B cell (primary cell): ENCODE data around the gene FOXS1. TPM values are rescaled to one million over a fixed set of nuclear protein-coding genes. Genes with fewer than 3 reads are reported as not detected.

Experiments
- ATAC-seq: fragments of 200-7000 bp; cut with Tn5 transposase; one replicate; pipeline ENCODE4 v1.10.0; 2021; ENCODE audit warnings: low read depth, mild to moderate bottlenecking, moderate number of reproducible peaks, moderate library complexity
- CTCF ChIA-PET: fragments of 350-600 bp; sonication (Branson Sonifier 250); formaldehyde crosslinking; loops from one replicate; lab custom pipeline; 2021; ENCODE audit warnings: antibody characterized with exemption, inconsistent platforms; lab: Charles Lee
- POLR2A ChIA-PET: fragments of 350-600 bp; sonication (Branson Sonifier 250); formaldehyde crosslinking; loops from one replicate; lab custom pipeline; 2021; ENCODE audit warnings: antibody characterized with exemption; lab: Charles Lee
- DNase-seq: peaks from one replicate; pipeline ENCODE4 v3.0.0; 2013
- H2AFZ ChIP-seq: 2 replicates; pipeline ENCODE4 v1.6.1; 2012; ENCODE audit warnings: mild to moderate bottlenecking, low read depth, low read length; ENCODE audit not compliant: insufficient read depth, poor library complexity, severe bottlenecking
- H3K27ac ChIP-seq, 2 donors: 1 replicate in 1 of 2; 2 replicates in 1 of 2; pipeline ENCODE4 v1.5.1; 2012 to 2013; ENCODE audit warnings: low read length in 2 of 2, mild to moderate bottlenecking in 2 of 2, moderate library complexity in 1 of 2
- H3K27me3 ChIP-seq, 4 experiments: fragments of 200-600 bp in 1 of 4; sonication (generic) in 1 of 4; replicated peaks in 1 of 4; 1 replicate in 2 of 4; 2 replicates in 2 of 4; pipeline versions ENCODE4 v1.6.1 to v1.7.0; 2013 to 2016; ENCODE audit warnings: low read length in 3 of 4, mild to moderate bottlenecking in 2 of 4, mixed read lengths in 1 of 4, moderate library complexity in 1 of 4; ENCODE audit not compliant: insufficient read depth in 4 of 4, control insufficient read depth in 3 of 4; ENCODE audit errors: control extremely low read depth in 1 of 4
- H3K36me3 ChIP-seq, 2 experiments: replicated peaks in 1 of 2; 1 replicate in 1 of 2; 2 replicates in 1 of 2; pipeline versions ENCODE4 v1.6.1 to v1.7.1; 2013; ENCODE audit warnings: low read length in 1 of 2; ENCODE audit not compliant: insufficient read depth in 2 of 2, control insufficient read depth in 1 of 2; ENCODE audit errors: control extremely low read depth in 1 of 2, extremely low read depth in 1 of 2
- H3K4me1 ChIP-seq, 2 donors: fragments of 200-600 bp in 1 of 2; sonication (generic) in 1 of 2; 1 replicate in 1 of 2; 2 replicates in 1 of 2; pipeline versions ENCODE4 v1.5.1 to v1.6.1; 2013 to 2017; ENCODE audit warnings: low read length in 2 of 2; ENCODE audit not compliant: control insufficient read depth in 2 of 2, insufficient read depth in 2 of 2
- H3K4me2 ChIP-seq: replicated peaks from 2 replicates; pipeline ENCODE3; 2012; ENCODE audit warnings: mild to moderate bottlenecking, low read depth, low read length; ENCODE audit not compliant: poor library complexity, severe bottlenecking
- H3K4me3 ChIP-seq, 5 experiments: fragments of 200-600 bp in 1 of 5; sonication (generic) in 1 of 5; 1 replicate in 3 of 5; 2 replicates in 2 of 5; pipeline versions ENCODE4 v1.5.1 to v1.7.0; 2011 to 2016; ENCODE audit warnings: low read length in 4 of 5, mild to moderate bottlenecking in 4 of 5, low read depth in 2 of 5, control low read depth in 1 of 5, moderate library complexity in 1 of 5; ENCODE audit not compliant: insufficient read depth in 1 of 5; ENCODE audit errors: control extremely low read depth in 1 of 5, extremely low read depth in 1 of 5
- H3K79me2 ChIP-seq: fragments of 200-600 bp; sonication (generic); one replicate; pipeline ENCODE4 v1.6.0; 2016; ENCODE audit warnings: low read length; ENCODE audit not compliant: control insufficient read depth, insufficient read depth
- H3K9ac ChIP-seq: fragments of 200-600 bp; sonication (generic); 2 replicates; pipeline ENCODE4 v1.6.1; 2017; ENCODE audit warnings: mild to moderate bottlenecking, low read length, moderate library complexity
- H3K9me3 ChIP-seq, 3 donors: one replicate each; pipeline versions ENCODE4 v1.6.1 to v1.7.1; 2013; ENCODE audit warnings: low read length in 2 of 3; ENCODE audit not compliant: control insufficient read depth in 2 of 3, insufficient read depth in 1 of 3; ENCODE audit errors: control extremely low read depth in 1 of 3
- H4K20me1 ChIP-seq: 2 replicates; pipeline ENCODE4 v1.6.0; 2012; ENCODE audit warnings: mild to moderate bottlenecking, low read length; ENCODE audit not compliant: insufficient read depth, control insufficient read depth, poor library complexity, severe bottlenecking
- H3K27ac Mint-ChIP-seq: one replicate; pipeline ENCODE4 v1.8.0; 2021; ENCODE audit warnings: mixed read lengths
- H3K27me3 Mint-ChIP-seq: one replicate; pipeline ENCODE4 v1.8.0; 2021; ENCODE audit warnings: mixed read lengths
- H3K4me1 Mint-ChIP-seq: one replicate; pipeline ENCODE4 v1.8.0; 2021; ENCODE audit warnings: mixed read lengths
- H3K4me3 Mint-ChIP-seq: one replicate; pipeline ENCODE4 v1.8.0; 2021; ENCODE audit warnings: mixed read lengths
- H3K9me3 Mint-ChIP-seq: one replicate; pipeline ENCODE4 v1.8.0; 2022; ENCODE audit warnings: mixed read lengths; ENCODE audit not compliant: insufficient read depth
- CTCF ChIP-seq: fragments of 200-600 bp; IDR thresholded peaks from one replicate; pipeline ENCODE4 v1.8.0; 2022; ENCODE audit warnings: antibody characterized with exemption, mild to moderate bottlenecking
- EZH2 ChIP-seq: IDR thresholded peaks from 2 replicates; pipeline ENCODE4 v1.6.1; 2012; ENCODE audit warnings: borderline replicate concordance, low read depth, mild to moderate bottlenecking, moderate library complexity, low read length; ENCODE audit not compliant: insufficient read depth, poor library complexity, severe bottlenecking
- WGBS: methylation state at CpG from one replicate; pipeline ENCODE4 v1.1.5; 2013; ENCODE audit warnings: missing lambda C conversion rate; ENCODE audit not compliant: insufficient coverage; 5-methylcytosine and 5-hydroxymethylcytosine counted together
- intact Hi-C: fragments of 100-400 bp; cut with micrococcal nuclease; formaldehyde crosslinking; loops from one replicate; pipeline ENCODE4 v1.10.0; 2022
- polyA plus RNA-seq: library from polyadenylated mRNA; depleted of rRNA; stranded (reverse); fragments of >200 nt; gene quantifications from 2 replicates; pipeline ENCODE4 v1.2.3, GENCODE V29; 2012
- total RNA-seq, 2 donors: library from RNA; stranded (reverse); fragments of 120-200 nt in 1 of 2; gene quantifications; 1 replicate in 1 of 2; 2 replicates in 1 of 2; pipeline versions ENCODE4 v1.2.3 to v1.2.4, GENCODE V29; 2013 to 2022

The FOXS1 gene
- total and polyA plus RNA-seq, 2 donors (not counting 1 experiment from before 2014, with no cell fraction given): not detected

GRCh38 chr20:31848088-31848999 lies 2.9 kb upstream of the FOXS1 start:
- TF ChIP-seq EZH2 (no peak), CTCF (no peak)
- Histone ChIP-seq H2AFZ (no peak overlapping the region), H4K20me1 (no peaks in the 10 kb centered on the region), H3K4me1 (no peaks in the 10 kb centered on the region), H3K9ac (no peak overlapping the region), H3K4me2 (no peak overlapping the region), H3K9me3 (no peaks in the 10 kb centered on the region), H3K79me2 (no peaks in the 10 kb centered on the region), H3K36me3 (no peaks in the 10 kb centered on the region), H3K4me3 (no peak overlapping the region), H3K27me3 (peaks cover 0 to 16% (median 2%) of the 10 kb centered on the region in 4 experiments), H3K27ac (no peak overlapping the region)
- no peak for ATAC-seq
- Mint-ChIP-seq H3K9me3 (no peaks in the 10 kb centered on the region), H3K27me3 (peaks cover 23% of the 10 kb centered on the region), H3K27ac (no peak overlapping the region), H3K4me3 (no peak overlapping the region), H3K4me1 (peaks cover under 1% of the 10 kb centered on the region)
- ChIA-PET POLR2A (no interaction called here), CTCF (interaction anchor here (1.0 to 3.1 kb wide), 8 partner anchors 8 to 103 kb away, joined by 3 to 31 read pairs (median 10); partner anchors contain the start of genes MYLK2 and PDRG1)
- WGBS: 77% methylated on average over 24 of the region's 32 CpGs
- intact Hi-C loops: no loop called here
- DNase-seq: no peak

GRCh38 chr20:31846793-31847138 lies 1.4 kb upstream of the FOXS1 start:
- peaks cover 8% of the 10 kb centered on the region for H3K4me1 Mint-ChIP-seq
- Histone ChIP-seq H3K9ac (no peak overlapping the region), H3K4me1 (peaks cover 0 to 6% of the 10 kb centered on the region in 2 donors), H3K79me2 (no peaks in the 10 kb centered on the region), H4K20me1 (no peaks in the 10 kb centered on the region), H3K27ac (no peak overlapping the region), H3K36me3 (no peaks in the 10 kb centered on the region), H3K4me3 (no peak overlapping the region), H3K4me2 (no peak overlapping the region), H3K27me3 (peaks cover 0 to 13% (median 2%) of the 10 kb centered on the region in 4 experiments), H3K9me3 (no peaks in the 10 kb centered on the region), H2AFZ (no peak overlapping the region)
- no peak overlapping the region for H3K4me3 Mint-ChIP-seq
- no CpG with 5 or more reads among the region's 3 CpGs for WGBS
- DNase-seq (no peak), ATAC-seq (no peak)
- no peaks in the 10 kb centered on the region for H3K9me3 Mint-ChIP-seq
- intact Hi-C loops: loop anchor here (1.0 kb wide), 1 partner anchor 24 kb away; no protein-coding TSS in a partner anchor
- ChIA-PET CTCF (interaction anchor here (0.7 to 3.1 kb wide), 21 partner anchors 9 to 245 kb away, joined by 3 to 31 read pairs (median 5); partner anchors contain the start of genes DUSP15, MYLK2, PDRG1 and TTLL9), POLR2A (no interaction called here)
- H3K27me3 Mint-ChIP-seq: peaks cover 23% of the 10 kb centered on the region
- TF ChIP-seq EZH2: no peak
- peak; percentile 56 for TF ChIP-seq CTCF
- H3K27ac Mint-ChIP-seq: no peak overlapping the region
